Activated CD8-positive, alpha-beta T cell treated with anti-CD3 and anti-CD28 coated beads for 36 hours (primary cell): ENCODE results near the gene ATE1. TPM values are rescaled to one million over a fixed set of nuclear protein-coding genes. Genes with fewer than 3 reads are reported as not detected.

Experiments used
- ATAC-seq: fragments of 200-7000 bp; cut with Tn5 transposase; one replicate; pipeline ENCODE4 v1.10.0; 2021; ENCODE audit warnings: mild to moderate bottlenecking, moderate library complexity
- CTCF ChIA-PET: fragments of 350-600 bp; sonication (Branson Sonifier 250); formaldehyde crosslinking; loops from one replicate; lab custom pipeline; 2021; ENCODE audit warnings: antibody characterized with exemption; lab: Charles Lee
- POLR2A ChIA-PET: fragments of 350-600 bp; sonication (Branson Sonifier 250); formaldehyde crosslinking; loops from one replicate; lab custom pipeline; 2021; ENCODE audit warnings: antibody characterized with exemption; lab: Charles Lee
- DNase-seq: peaks from one replicate; pipeline ENCODE4 v3.0.0-alpha.2; 2020
- H3K27ac Mint-ChIP-seq: one replicate; pipeline ENCODE4 v1.8.0; 2021; ENCODE audit warnings: mild to moderate bottlenecking, mixed read lengths
- H3K27me3 Mint-ChIP-seq: one replicate; pipeline ENCODE4 v1.8.0; 2021; ENCODE audit warnings: mixed read lengths
- H3K36me3 Mint-ChIP-seq: one replicate; pipeline ENCODE4 v1.8.0; 2021; ENCODE audit warnings: low read depth, mixed read lengths
- H3K4me1 Mint-ChIP-seq: one replicate; pipeline ENCODE4 v1.8.0; 2021; ENCODE audit warnings: low read depth, mixed read lengths
- H3K4me3 Mint-ChIP-seq: one replicate; pipeline ENCODE4 v1.8.0; 2021; ENCODE audit warnings: mild to moderate bottlenecking, moderate library complexity, mixed read lengths
- H3K9me3 Mint-ChIP-seq: one replicate; pipeline ENCODE4 v1.8.0; 2021; ENCODE audit warnings: mixed read lengths
- intact Hi-C: fragments of 100-400 bp; cut with micrococcal nuclease; formaldehyde crosslinking; loops from one replicate; pipeline ENCODE4 v1.10.0; 2022
- total RNA-seq, 2 experiments: library from RNA; stranded (reverse); gene quantifications; one replicate each; pipeline ENCODE4 v1.2.3, GENCODE V29; 2021
- TF ChIP-seq, protein P1 (sequence below): fragments of 200-600 bp; IDR thresholded peaks from one replicate; pipeline ENCODE4 v1.8.0; 2022; ENCODE audit warnings: antibody characterized with exemption, mild to moderate bottlenecking

The ATE1 gene
- total RNA-seq, 2 experiments from 2014 or later: 18.0 to 19.2 TPM

DNA sequence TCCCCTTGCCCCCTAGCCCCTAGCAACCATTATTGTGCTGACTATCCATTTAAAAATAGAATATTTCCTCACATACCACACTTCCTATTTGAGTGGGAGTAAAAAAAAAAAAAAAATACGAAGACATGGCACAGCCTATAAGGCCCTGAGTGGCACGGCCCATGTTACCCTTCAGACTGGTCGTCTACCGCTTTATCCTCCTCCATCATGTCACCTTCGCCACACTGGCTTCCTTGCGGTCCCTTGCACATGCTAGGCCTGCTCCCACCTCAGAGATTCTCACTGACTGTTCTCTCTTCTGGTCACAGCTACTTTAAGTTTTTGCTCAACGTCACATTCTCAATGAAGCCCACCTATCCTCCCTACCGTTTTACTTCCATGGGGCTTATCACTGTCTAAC lies 130.3 kb downstream of the ATE1 start:
- intact Hi-C loops: no loop called here
- H3K4me1 Mint-ChIP-seq: peaks cover 2% of the 10 kb centered on the region
- no peaks in the 10 kb centered on the region for H3K36me3 Mint-ChIP-seq
- H3K9me3 Mint-ChIP-seq: no peaks in the 10 kb centered on the region
- DNase-seq (no peak), ATAC-seq (no peak)
- no peak overlapping the region for H3K4me3 Mint-ChIP-seq
- ChIA-PET POLR2A (no interaction called here), CTCF (no interaction called here)
- no peak overlapping the region for H3K27ac Mint-ChIP-seq
- no peaks in the 10 kb centered on the region for H3K27me3 Mint-ChIP-seq
- TF ChIP-seq, protein P1, sequence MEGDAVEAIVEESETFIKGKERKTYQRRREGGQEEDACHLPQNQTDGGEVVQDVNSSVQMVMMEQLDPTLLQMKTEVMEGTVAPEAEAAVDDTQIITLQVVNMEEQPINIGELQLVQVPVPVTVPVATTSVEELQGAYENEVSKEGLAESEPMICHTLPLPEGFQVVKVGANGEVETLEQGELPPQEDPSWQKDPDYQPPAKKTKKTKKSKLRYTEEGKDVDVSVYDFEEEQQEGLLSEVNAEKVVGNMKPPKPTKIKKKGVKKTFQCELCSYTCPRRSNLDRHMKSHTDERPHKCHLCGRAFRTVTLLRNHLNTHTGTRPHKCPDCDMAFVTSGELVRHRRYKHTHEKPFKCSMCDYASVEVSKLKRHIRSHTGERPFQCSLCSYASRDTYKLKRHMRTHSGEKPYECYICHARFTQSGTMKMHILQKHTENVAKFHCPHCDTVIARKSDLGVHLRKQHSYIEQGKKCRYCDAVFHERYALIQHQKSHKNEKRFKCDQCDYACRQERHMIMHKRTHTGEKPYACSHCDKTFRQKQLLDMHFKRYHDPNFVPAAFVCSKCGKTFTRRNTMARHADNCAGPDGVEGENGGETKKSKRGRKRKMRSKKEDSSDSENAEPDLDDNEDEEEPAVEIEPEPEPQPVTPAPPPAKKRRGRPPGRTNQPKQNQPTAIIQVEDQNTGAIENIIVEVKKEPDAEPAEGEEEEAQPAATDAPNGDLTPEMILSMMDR: no peak

DNA sequence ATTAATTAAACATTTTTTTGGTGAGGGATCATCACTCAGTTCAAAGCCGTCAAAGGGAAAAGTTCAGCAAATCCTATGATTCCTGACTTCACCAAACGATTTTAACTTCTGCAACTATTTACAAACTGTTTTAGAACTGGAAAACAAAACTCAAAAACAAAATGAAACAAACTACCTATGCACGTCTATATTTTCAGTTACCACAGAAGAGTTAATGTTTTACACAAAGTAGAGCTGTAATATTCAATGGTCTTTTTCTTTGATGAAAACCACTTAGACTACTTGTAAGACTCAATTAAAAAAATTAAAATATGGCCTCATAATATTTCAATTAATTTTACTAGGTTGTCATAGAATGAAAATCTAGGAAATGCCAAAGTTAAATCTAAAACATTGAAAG lies 131.5 kb downstream of the ATE1 start:
- CTCF ChIA-PET: no interaction called here
- no peak overlapping the region for H3K27ac Mint-ChIP-seq
- peaks cover 2% of the 10 kb centered on the region for H3K4me1 Mint-ChIP-seq
- no peak overlapping the region for H3K4me3 Mint-ChIP-seq
- no peaks in the 10 kb centered on the region for H3K27me3 Mint-ChIP-seq
- H3K9me3 Mint-ChIP-seq: no peaks in the 10 kb centered on the region
- TF ChIP-seq, protein P1: no peak
- DNase-seq: no peak
- POLR2A ChIA-PET: no interaction called here
- intact Hi-C loops: no loop called here
- no peak for ATAC-seq
- H3K36me3 Mint-ChIP-seq: peaks cover 5% of the 10 kb centered on the region

DNA sequence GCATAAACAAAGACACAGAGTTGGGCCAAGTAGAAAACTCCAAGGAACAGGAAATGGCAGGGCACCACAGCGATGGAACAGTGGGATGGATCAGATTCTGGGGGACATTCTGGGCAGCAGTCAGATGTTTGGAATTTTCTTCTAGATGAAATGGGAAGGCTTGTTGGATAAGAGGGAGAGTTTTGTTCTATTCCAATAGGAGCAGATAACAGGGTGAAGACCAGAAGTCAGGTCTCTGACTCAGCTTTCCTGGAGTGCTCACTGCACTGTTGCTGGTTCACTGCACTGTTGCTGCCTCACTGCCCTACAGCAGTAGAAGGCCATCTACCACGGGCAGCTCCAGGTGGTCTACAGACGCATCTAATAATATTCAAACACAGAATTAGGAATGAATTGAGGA lies 135.6 kb downstream of the ATE1 start:
- Mint-ChIP-seq H3K4me3 (no peak overlapping the region), H3K27me3 (no peaks in the 10 kb centered on the region), H3K36me3 (peaks cover 26% of the 10 kb centered on the region), H3K9me3 (no peaks in the 10 kb centered on the region), H3K27ac (no peak overlapping the region), H3K4me1 (no peaks in the 10 kb centered on the region)
- TF ChIP-seq, protein P1: no peak
- no peak for DNase-seq
- ATAC-seq: no peak
- intact Hi-C loops: no loop called here
- ChIA-PET POLR2A (no interaction called here), CTCF (interaction anchor here (0.7 to 2.0 kb wide), 2 partner anchors 32 to 160 kb away, joined by 3 to 5 read pairs; no protein-coding TSS in a partner anchor)

DNA sequence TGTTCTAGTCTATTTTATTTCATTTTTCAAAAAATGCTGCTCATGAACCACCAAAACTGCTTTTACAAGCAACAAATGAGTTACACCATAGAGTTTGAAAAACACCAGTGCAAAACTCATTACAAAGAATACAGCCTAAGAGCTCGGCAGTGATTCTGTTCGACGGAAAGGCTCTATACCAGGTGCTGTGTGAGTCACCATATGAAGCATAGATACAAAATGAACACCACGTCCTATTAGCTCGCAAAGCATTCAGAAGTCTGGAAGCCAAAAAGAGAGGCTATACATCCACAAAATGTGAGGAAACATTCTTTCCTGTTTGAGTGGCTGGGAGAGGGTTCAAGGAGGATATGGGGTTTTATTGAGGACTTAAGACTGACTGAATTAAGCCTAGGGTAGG lies 136.1 kb downstream of the ATE1 start:
- TF ChIP-seq, protein P1: no peak
- no peaks in the 10 kb centered on the region for H3K9me3 Mint-ChIP-seq
- intact Hi-C loops: no loop called here
- DNase-seq: no peak
- H3K27ac Mint-ChIP-seq: no peak overlapping the region
- CTCF ChIA-PET: interaction anchor here (0.7 to 2.0 kb wide), 2 partner anchors 33 to 160 kb away, joined by 3 to 5 read pairs; no protein-coding TSS in a partner anchor
- H3K4me3 Mint-ChIP-seq: no peak overlapping the region
- POLR2A ChIA-PET: no interaction called here
- no peaks in the 10 kb centered on the region for H3K27me3 Mint-ChIP-seq
- ATAC-seq: no peak
- H3K36me3 Mint-ChIP-seq: peaks cover 26% of the 10 kb centered on the region
- no peaks in the 10 kb centered on the region for H3K4me1 Mint-ChIP-seq

DNA sequence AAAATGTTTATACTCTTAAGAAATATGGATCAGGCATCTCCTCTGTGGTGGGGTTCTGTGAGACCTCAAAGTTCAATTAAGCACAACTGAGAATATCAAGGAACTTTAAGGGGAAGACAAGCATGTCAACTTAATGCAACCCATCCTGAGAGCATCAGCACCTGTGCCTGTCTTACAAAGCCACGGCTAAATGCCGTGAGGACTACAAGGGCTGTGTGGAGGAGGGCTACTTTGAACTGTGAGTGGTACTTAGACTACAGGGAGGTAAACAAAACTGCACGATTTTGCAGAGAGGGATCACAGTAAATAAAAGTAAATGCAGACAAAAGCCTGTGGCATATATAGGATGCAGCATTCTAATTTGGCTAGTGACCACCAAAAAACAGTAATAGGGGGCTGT lies 139.1 kb downstream of the ATE1 start:
- H3K4me3 Mint-ChIP-seq: no peak overlapping the region
- CTCF ChIA-PET: no interaction called here
- intact Hi-C loops: no loop called here
- no peaks in the 10 kb centered on the region for H3K4me1 Mint-ChIP-seq
- POLR2A ChIA-PET: no interaction called here
- H3K9me3 Mint-ChIP-seq: no peaks in the 10 kb centered on the region
- DNase-seq: no peak
- H3K27me3 Mint-ChIP-seq: no peaks in the 10 kb centered on the region
- H3K27ac Mint-ChIP-seq: no peak overlapping the region
- TF ChIP-seq, protein P1: no peak
- no peak for ATAC-seq
- peaks cover 26% of the 10 kb centered on the region for H3K36me3 Mint-ChIP-seq
